ENCODE results near the gene TBC1D16. TPM values are rescaled to one million over a fixed set of nuclear protein-coding genes. Genes with fewer than 3 reads are reported as not detected.

The TBC1D16 gene
- total RNA-seq, 1 experiment from 2014 or later, result 96.1 TPM

- no peak for TF ChIP-seq ZNF671 (CRISPR knock-in tag; IDR thresholded peaks at IDR 0.05)
- TF ChIP-seq RELA (CRISPR knock-in tag; IDR thresholded peaks at IDR 0.05; ENCODE audit: borderline replicate concordance), result no peak
- TF ChIP-seq ZNF232 (CRISPR knock-in tag; IDR thresholded peaks at IDR 0.05), result no peak
- TF ChIP-seq TEAD1 (CRISPR knock-in tag; IDR thresholded peaks at IDR 0.05), result no peak
- no peak for TF ChIP-seq ZNF138 (CRISPR knock-in tag; conservative IDR thresholded peaks at IDR 0.05)
- TF ChIP-seq ATF6 (CRISPR knock-in tag; IDR thresholded peaks at IDR 0.05), result no peak
- TF ChIP-seq ZMAT4 (CRISPR knock-in tag; IDR thresholded peaks at IDR 0.05), result no peak
- no peak for TF ChIP-seq HMGXB4 (CRISPR knock-in tag; IDR thresholded peaks at IDR 0.05)
- TF ChIP-seq EMX1 (CRISPR knock-in tag; IDR thresholded peaks at IDR 0.05), result no peak
- no peak for TF ChIP-seq CBFB (CRISPR knock-in tag; IDR thresholded peaks at IDR 0.05; ENCODE audit: low read depth)
- TF ChIP-seq MXD4 (CRISPR knock-in tag; IDR thresholded peaks at IDR 0.05; ENCODE audit: borderline replicate concordance), result no peak
- TF ChIP-seq NFATC4 (CRISPR knock-in tag; IDR thresholded peaks at IDR 0.05), result no peak
- no peak for TF ChIP-seq AFF4 (CRISPR knock-in tag; IDR thresholded peaks at IDR 0.05; ENCODE audit: borderline replicate concordance)
- CTCF ChIA-PET, result interaction anchor here (1.0 to 1.8 kb wide), 3 partner anchors 18 to 100 kb away, joined by 4 read pairs; partner anchors contain the start of gene GAA
- H3K36me3 Mint-ChIP-seq, result peaks cover 23% of the 10 kb centered on the region
- no peak for DNase-seq (ENCODE audit: low spot score)
- no peaks in the 10 kb centered on the region for H3K27me3 Mint-ChIP-seq (ENCODE audit: low read depth)
- peaks cover 16% of the 10 kb centered on the region for H3K4me1 Mint-ChIP-seq
- peaks cover 6% of the 10 kb centered on the region; the same call in 1 of the 2 replicates for H3K9me3 Mint-ChIP-seq
- no peak overlapping the region for H3K27ac Mint-ChIP-seq
- ATAC-seq, result no peak
- H3K4me3 Mint-ChIP-seq, result no peak overlapping the region
- POLR2A ChIA-PET, result interaction anchor here (0.6 kb wide), 1 partner anchor 519 kb away, joined by 3 read pairs; no protein-coding TSS in a partner anchor
Observed at GRCh38 chr17:80000981-80001775, 34.5 kb downstream of the TBC1D16 start.

- Mint-ChIP-seq H3K27ac (no peak overlapping the region), H3K27me3 (ENCODE audit: low read depth) (no peaks in the 10 kb centered on the region), H3K4me3 (no peak overlapping the region), H3K36me3 (peaks cover 23% of the 10 kb centered on the region), H3K4me1 (peaks cover 13% of the 10 kb centered on the region), H3K9me3 (peaks cover 6% of the 10 kb centered on the region; the same call in 1 of the 2 replicates)
- ChIA-PET POLR2A (no interaction called here), CTCF (interaction anchor here (1.8 to 4.2 kb wide), 2 partner anchors 7 to 30 kb away, joined by 4 to 21 read pairs; no protein-coding TSS in a partner anchor)
- TF ChIP-seq TCF7 (CRISPR knock-in tag; IDR thresholded peaks at IDR 0.05; ENCODE audit: low read depth), result no peak
- DNase-seq (ENCODE audit: low spot score), result no peak
- ATAC-seq, result no peak
Observed at GRCh38 chr17:80000136-80000535, 35.5 kb downstream of the TBC1D16 start.
